Renal cortex interstitium (tissue), 11 donors: Measurements from ENCODE around the gene SLC6A18. TPM values are rescaled to one million over a fixed set of nuclear protein-coding genes. Genes with fewer than 3 reads are reported as not detected.

Experiments
- DNase-seq, 11 donors: peaks; one replicate each; pipeline ENCODE4 v3.0.0-alpha.2; 2013; ENCODE audit warnings: low read depth in 9 of 11, low spot score in 4 of 11; ENCODE audit errors: extremely low read depth in 1 of 11
- polyA plus RNA-seq, 3 donors: library from polyadenylated mRNA; unstranded; fragments of 120-200 nt; gene quantifications; one replicate each; pipeline ENCODE4 v1.2.1, GENCODE V29; 2013; ENCODE audit not compliant: insufficient read length in 3 of 3

Gene SLC6A18
- polyA plus RNA-seq, 3 donors = 0.12 to 4.6 (median 3.4) TPM

DNA sequence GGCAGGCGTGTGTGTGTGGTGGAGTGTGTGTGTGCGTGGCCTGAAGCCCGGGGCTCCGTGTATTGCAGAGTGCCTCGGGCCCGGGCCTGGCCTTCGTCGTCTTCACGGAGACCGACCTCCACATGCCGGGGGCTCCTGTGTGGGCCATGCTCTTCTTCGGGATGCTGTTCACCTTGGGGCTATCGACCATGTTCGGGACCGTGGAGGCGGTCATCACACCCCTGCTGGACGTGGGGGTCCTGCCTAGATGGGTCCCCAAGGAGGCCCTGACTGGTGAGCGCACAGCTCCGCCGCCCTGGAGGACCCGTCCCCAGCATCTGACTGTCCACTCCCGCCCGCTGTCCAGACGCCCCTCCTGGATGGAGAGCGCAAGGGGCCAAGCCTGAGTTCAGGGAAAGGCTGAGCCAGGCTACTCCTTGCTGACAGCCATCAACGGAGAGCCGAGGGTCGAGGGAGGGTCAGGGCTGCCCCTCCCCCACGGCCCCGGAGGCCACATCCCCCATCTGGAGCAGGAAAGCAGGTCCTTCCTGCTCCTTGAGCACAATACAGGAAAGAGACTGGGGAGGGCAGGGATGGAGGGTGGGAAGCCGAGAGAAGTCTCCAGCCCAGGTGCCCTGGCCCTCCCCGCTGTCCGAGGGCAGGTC, 18.4 kb downstream of the SLC6A18 start:
- no peak for DNase-seq

DNA sequence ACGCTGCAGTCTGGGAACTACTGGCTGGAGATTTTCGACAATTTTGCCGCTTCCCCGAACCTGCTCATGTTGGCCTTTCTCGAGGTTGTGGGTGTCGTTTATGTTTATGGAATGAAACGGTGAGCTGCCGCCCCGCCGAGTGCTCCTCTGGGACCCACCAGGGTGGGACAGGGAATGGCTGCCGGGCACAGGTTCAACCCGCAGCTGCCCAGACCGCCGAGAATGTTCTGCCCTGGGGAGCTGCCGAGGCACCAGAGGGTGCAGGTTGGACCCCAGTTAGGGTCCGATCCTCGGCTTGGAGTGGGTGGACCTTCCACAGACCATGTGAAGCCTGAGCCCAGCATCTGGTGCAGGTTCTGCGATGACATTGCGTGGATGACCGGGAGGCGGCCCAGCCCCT, 19.1 kb downstream of the SLC6A18 start:
- no peak for DNase-seq

DNA sequence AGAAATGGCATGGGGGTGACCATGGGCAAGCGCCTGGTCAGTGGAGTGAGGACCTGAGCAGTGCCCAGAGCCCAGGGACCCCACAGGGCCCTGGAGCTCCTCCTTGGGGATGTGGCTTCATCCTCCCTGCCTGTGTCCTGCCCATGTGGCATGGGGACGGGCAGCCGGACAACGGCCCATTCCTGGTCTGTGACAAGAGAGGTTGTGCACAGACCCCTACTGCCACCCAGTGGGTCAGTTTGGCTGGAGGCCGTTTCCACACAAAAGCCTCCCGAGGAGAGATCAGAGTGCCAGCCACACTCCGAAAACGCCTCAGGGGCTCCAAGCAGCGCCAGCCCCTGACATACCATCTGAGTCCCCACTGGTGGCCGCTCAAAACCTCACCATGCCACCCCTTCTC, 19.8 kb downstream of the SLC6A18 start:
- no peak for DNase-seq

DNA sequence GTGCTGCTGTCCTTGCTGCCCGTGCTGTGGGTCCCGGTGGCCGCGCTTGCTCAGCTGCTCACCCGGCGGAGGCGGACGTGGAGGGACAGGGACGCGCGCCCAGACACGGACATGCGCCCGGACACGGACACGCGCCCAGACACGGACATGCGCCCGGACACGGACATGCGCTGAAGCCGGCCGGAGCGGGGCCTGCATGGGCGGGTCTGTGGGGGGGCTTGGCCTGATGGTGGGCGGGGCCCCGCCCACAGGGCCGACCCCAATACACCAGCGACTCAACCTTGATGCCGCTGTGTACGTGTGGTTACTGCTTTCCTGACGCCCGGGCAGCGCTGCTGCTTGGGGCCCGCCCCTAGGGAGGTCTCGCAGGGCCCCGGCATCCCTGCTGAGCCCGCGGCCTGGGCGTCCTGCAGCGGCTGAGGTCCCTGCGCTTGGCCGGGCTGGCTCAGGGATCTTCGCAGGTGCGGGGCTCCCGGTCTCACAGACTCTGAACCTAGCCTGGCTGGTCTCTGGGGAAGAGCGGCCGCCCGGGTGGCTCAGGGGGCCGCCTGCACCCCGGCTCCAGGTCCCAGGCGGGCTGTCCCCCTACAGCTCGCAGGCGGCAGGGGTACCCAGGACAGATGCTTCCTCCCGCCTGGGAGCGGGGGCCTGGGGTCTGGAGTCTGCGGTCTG, 20.9 kb downstream of the SLC6A18 start:
- DNase-seq = no peak

DNA sequence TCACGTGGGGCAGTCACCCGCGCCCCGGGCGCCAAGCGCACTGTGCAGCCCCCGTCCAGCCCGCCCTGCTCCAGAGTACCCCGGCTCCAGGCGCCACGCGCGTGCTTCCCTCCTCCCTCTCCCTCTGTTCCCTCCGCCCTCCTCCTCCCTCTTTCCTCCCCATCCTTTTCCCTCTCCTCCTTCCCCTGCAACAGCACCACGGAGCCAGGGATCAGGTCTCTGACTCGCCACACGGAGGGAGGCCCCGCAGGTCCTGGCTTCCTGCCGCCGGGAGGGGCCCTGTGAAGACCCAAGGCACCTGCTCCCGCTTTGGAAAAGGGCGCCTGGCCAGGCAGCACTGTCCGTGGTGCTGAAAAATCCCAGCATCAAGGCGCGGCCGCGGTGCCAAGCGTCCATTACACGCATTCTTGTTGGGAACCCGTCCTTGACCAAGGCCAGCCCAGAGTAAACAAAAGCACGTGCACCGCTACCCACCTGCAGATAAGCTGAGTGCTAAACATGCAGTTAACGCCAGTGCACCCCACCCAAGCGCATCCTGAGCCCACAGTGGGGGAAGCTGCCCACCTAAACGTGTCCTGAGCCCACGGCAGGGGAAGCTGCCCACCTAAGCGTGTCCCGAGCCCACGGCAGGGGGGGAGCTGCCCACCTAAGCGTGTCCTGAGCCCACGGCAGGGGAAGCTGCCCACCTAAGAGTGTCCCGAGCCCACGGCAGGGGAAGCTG, 21.7 kb downstream of the SLC6A18 start:
- peak; percentile 72 to 90 (median 83) for DNase-seq

GRCh38 chr5:1247811-1248210, 22.6 kb downstream of the SLC6A18 start:
- DNase-seq = no peak

DNA sequence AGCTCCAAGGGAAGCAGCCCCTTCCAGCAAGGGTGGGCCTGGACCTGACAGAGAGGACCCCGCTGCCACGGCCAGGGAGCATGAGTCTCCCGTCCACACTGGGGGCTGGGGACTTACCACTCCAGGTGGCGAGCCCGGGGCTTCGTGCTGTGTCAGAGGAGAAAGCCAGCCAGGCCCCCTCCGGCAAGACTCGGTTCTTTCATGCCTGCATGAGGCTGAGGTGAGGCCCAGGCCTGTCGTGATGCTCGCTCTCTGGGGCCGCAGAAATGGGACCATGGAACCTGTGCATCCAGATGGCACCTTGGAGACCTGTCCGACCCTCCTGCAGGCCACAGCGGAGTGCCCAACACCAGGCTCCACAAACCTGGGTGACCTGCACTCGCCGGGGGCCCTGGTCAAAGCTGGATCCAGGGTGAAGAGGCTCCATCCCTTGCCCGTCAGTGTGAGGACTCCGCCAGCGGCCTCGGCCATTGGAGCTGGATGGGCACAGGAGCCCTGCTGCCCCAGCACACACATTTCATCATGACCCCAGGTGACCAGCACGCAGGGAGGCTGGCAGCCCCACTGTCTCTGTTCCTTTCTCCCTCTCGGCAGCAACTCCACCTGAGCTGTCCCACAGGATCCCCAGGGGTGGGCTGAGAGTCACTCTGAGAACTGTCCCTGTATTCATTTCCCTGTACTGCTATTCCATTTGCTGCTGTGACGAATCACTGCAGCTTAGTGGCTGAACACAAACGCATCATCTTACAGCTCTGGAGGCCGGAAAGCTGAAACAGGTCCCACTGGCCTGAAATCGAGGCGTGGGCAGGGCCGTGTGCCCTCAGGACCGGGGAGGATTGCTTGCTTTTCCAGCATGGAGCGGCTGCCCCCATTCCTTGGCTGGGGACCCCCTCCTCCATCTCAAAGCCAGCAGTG, 24.4 kb downstream of the SLC6A18 start:
- no peak for DNase-seq

DNA sequence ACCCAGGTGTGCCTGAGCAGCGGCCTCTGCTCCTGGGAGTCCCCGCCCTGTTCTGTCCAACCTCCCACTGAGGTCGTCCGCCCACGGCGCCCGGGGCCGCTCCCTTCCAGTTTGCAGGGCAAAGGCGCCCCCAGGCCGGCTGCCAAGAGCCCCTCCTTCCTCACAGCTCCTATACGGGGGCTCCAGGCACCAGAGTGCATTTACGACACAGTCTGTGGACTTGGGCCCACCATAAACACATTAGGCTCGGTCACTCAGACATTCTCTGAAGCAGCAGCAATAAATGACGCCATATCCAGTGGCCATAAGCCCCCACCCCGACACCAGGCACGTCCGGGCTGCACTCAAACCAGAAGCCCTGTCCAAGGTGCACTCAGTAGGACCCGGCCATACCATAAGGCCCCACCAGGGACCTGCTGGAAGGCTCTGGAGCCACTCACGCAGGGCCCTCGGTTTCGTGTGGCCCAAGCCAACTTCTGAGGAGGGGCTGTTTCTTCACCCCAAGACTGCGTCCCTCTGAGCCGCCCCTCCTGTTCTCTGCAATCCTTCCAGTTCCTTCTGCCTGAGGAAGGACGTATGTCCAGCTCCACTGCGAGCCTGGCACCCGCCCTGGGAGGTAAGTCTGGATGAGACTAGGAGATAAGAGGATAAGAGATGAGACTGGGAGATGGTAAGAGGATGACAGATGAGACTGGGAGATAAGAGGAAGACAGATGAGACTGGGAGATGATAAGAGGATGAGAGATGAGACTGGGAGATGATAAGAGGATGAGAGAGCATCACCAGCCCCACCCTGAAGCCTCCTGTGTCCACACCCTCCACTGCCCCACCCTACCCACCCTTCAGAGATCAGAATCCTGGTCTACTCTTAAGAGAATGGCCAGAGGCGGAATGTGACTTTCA, 26.7 kb downstream of the SLC6A18 start:
- no peak for DNase-seq

DNA sequence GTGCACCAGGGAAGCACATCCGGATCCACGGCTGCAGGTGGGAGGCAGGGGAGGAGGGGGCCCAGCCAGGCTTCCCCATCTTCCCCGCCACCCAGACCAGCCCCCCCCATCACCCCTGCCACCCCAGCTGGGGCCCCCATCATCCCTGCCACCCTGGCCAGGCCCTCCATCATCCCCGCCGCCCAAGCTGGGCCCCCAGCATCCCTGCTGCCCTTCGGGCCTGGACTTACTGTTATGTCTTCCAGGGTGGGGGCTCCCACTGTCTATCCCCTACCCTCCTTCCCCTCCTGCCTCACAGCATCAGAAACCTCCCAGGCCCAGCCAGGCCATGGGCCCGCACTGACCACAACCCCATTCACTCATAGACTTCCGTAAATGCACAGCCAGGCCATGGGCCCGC, 27.5 kb downstream of the SLC6A18 start:
- no peak for DNase-seq

DNA sequence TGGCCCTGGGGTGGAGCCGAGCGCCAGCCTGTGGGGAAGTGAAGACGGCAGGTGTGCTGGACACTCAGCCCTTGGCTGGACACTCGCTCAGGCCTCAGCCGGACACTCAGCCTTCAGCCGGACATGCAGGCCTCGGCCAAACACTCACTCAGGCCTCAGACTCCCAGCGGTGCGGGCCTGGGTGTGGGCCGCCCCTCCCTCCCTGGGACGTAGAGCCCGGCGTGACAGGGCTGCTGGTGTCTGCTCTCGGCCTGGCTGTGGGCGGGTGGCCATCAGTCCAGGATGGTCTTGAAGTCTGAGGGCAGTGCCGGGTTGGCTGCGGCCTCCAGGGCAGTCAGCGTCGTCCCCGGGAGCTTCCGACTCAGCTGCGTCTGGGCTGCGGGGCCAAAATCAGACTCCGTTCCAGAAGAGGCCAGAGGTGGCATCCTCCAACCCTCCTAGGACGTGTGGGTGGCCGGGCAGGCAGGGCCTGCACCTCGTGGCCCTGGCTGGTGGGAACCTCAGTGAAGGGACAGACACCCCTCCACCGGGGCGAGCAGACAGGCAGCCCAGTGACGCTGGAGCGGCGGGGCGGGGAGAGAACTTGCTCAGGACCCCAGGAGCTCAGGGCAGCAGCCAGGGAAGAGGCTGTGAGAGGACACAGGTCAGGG, 28.4 kb downstream of the SLC6A18 start:
- no peak for DNase-seq

DNA sequence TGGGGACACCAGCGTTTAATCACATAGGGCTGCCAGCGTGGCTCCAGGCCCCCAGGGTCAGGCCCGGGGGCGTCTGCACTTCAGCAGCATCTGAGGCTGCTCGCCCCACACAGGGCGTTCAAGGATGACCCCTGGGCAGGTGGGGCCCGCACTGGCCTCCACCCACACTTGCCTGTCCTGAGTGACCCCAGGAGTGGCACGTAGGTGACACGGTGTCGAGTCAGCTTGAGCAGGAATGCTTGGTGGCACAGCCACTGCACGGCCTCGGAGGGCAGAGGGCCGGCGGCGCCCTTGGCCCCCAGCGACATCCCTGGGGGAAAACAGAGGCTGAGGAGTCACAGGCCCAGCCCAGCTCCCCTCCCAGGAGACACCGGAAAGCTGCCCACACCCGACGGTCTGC, 29.0 kb downstream of the SLC6A18 start:
- DNase-seq = no peak

DNA sequence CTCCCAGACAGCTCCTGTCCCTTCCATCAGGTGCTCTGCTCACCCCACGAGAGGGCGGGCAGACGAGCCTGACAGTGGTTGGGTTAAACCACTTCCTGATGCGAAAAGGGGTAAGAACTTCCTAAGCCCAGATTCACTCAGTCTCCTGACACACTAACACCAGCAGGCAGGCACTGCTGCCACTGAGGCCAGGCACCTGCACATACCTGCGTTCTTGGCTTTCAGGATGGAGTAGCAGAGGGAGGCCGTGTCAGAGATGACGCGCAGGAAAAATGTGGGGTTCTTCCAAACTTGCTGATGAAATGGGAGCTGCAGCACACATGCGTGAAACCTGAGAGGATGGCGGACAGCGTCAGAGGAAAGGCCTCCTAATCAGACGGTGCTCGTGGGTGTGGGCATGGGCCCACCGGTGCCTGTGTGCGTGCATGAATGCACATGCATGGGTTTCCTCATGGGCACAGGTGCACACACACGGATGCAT, 29.9 kb downstream of the SLC6A18 start:
- DNase-seq = peak in 1 of 11 donors; percentile 11

- no peak for DNase-seq
These were observed 31.6 kb downstream of the SLC6A18 start for GRCh38 chr5:1256776-1257175.

- DNase-seq = no peak
These were observed 32.2 kb downstream of the SLC6A18 start for GRCh38 chr5:1257363-1257762.

DNA sequence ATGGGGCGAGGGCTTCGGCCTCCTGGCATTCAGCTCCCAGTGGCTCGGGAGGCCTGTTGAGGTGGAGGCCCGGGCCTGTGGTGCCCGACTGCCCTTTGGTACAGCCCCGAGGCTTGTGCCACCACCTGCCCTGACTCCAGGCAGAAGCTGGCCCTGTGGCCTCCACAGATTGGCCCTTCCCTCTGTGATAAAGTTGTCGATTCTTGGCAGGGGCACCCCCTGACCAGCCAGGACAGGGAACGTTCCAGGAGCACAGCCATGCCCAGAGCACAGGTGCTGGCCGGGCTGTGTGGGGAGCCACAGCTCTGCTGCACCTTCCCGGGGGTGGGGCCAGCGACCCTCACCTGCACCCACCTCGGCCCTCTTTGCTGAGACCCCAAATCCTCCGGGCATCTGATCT, 32.7 kb downstream of the SLC6A18 start:
- DNase-seq = no peak

DNA sequence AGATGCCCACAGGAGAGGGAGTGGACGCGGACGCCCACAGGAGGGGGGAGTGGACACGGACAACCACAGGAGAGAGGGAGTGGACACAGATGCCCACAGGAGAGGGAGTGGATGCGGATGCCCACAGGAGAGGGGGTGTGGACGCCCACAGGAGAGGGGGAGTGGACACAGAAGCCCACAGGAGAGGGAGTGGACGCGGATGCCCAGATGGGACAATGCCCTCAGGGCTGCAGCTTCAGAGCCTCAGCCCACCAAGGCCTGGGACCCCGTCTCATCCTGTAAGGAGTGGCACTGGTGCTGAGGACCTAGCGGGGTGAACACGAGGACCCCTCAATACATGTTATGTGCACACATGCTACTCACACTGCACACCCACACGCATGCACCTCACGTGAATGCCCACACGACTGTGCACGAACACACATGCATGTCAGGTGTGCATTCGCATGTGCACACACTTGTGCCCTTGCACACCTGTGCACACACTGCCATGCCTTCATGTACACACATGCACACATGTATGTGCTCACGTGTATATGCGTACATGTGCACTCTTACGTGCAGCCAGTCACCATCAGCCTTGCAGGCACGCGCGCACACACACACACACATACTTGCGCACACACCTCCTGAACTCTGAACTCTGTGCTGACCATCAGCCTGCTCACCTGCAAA, 34.8 kb downstream of the SLC6A18 start:
- no peak for DNase-seq

- no peak for DNase-seq
These were observed 36.5 kb downstream of the SLC6A18 start for GRCh38 chr5:1261643-1262042.
